ENCODE results near the gene APOL1.
"Not testable (repeated sequence)": the region's sequence is repeated elsewhere in the genome, so short reads cannot be mapped to it uniquely, and the experiment has no call there.

Gene APOL1

GRCh38 chr22:36263886-36264664, 11.1 kb downstream of the APOL1 start:
- not testable (repeated sequence) for FAIRE-seq; DNase-seq (ENCODE audit: low spot score)

- DNase-seq (ENCODE audit: low spot score), result no peak
- no peak for FAIRE-seq
Observed at GRCh38 chr22:36267058-36267457, 14.1 kb downstream of the APOL1 start.

GRCh38 chr22:36267896-36268485, 15.1 kb downstream of the APOL1 start:
- FAIRE-seq, result no peak
- DNase-seq (ENCODE audit: low spot score), result no peak

DNA sequence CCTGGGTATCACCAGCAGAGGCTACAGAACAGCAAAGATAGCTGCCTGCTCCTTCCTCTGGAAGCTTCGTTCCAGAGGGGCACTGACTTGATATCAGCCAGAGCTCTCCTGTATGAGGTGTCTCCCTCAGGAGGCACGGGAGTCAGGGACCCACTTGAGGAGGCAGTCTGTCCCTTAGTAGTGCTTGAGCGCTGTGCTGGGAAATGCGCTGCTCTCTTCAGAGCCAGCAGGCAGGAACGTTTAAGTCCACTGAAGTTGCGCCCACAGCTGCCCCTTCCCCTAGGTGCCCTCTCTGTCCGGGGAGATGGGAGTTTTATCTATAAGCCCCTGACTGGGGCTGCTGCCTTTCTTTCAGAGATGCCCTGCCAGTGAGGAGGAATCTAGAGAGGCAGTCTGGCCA, 18.3 kb downstream of the APOL1 start:
- not testable (repeated sequence) for FAIRE-seq; DNase-seq (ENCODE audit: low spot score)

- not testable (repeated sequence) for FAIRE-seq; DNase-seq (ENCODE audit: low spot score)
Observed at GRCh38 chr22:36271951-36272350, 19.0 kb downstream of the APOL1 start.

- DNase-seq (ENCODE audit: low spot score) (no peak), FAIRE-seq (no peak)
Observed at GRCh38 chr22:36274531-36274930, 21.6 kb downstream of the APOL1 start.

DNA sequence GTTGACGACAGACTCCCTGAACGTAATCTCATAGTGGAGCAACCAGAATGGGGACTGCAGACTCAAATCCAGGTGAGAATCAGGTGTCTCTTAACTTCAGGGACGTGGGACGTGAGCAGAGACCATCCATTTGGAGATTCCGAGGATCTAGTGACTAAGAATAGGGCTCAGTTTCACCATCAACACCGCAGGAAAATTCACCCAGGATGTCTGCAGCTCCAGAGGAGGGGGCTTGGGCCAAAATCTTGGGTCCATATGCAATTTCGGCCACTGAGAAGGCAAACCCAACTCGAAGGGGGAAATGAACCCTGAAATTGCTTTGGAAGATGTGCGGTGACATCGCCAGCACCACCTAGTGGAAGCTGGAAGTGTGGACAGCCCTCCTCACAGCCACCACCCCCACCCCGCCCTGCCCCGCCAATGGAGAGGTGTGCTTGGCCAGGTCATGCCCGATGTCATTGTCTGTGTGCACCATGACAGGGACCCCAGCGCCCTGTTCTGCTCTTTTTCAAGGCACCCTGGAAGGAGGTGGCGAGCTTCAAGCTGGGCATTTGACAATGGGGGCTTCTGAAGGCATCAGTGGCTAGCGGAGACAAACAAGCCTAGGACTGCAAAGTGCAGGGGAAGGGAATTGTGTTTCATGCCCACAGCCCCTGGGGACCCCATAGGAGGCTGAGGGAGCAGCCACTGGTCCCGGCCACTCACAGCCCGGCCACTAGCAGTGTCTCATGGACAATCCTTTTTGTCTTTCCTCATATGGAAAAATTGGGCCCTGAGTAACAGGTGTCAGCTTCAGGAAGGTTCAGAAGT, 24.8 kb downstream of the APOL1 start:
- FAIRE-seq (no peak), DNase-seq (ENCODE audit: low spot score) (peak; percentile 54)

DNA sequence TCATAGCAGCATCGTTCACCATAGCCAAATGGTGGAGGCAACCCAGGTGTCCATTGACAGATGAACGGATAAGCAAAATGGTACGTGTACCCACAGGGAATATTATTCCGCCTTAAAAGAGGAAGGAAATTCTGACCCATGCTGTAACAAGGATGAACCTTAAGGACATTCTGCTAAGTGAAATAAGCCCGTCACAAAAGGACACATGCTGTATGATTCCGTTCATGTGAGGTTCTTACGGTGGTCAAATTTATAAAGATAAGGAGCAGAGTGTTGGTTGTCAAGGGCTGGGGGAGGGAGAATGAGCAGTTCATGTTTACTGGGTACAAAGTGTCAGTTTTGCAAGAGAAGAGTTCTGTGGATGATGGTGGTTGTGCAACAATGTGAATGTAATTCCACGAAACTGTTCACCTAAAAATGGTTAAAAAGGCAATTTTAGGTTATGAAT, 26.3 kb downstream of the APOL1 start:
- DNase-seq (ENCODE audit: low spot score) (no peak), FAIRE-seq (no peak)

DNA sequence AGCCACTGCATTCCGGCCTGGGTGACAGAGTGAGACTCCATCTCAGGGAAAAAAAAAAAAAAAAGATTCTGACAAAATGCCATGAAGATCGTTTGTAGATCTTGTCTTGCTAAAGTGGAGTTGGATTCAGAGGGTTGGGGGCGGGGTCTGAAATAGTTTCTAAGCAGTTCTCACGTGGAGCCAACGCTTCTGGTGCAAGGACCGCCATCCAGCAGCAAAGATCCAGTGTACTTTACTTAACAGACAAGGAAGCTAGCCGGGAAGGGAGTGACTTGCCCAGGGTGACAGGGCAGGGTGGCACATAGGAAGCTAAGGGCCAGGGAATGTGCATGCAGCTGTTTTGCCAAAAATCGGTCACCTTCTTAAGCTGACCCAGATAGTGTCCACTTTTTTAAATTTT, 27.4 kb downstream of the APOL1 start:
- no peak for FAIRE-seq
- DNase-seq (ENCODE audit: low spot score), result no peak

- DNase-seq (ENCODE audit: low spot score), result no peak
- no peak for FAIRE-seq
Observed at GRCh38 chr22:36281781-36282327, 28.9 kb downstream of the APOL1 start.

DNA sequence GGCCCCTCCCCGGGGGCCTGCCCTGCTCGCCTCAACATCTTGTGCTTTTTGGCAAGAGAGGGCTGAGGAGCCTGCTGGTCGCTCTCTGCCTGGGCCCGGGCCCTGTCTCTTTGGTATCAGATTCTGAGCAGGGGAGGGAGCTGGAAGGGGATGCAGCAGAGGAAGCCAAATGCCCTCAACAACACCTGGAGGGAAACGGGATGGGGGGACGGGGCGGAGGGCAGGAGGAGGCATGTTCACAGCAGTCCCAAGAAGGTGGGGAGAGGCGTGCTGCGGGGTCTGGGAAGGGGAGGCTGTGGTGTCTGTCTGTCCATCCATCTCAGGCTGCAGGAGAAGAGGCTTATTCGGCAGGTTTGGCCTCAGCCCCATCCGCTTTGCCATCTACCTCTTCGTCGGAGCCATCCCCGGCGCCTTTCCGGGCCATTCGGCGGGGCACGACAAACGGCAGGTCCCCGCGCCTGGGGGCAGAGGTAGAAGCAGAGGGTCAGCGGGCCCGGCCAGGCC, 29.4 kb downstream of the APOL1 start:
- DNase-seq (ENCODE audit: low spot score), result no peak
- FAIRE-seq, result no peak

- DNase-seq (ENCODE audit: low spot score) (no peak), FAIRE-seq (no peak)
Observed at GRCh38 chr22:36284171-36284571, 31.2 kb downstream of the APOL1 start.

- no peak for FAIRE-seq
Observed at GRCh38 chr22:36285017-36285416, 32.1 kb downstream of the APOL1 start.

GRCh38 chr22:36285545-36285944, 32.6 kb downstream of the APOL1 start:
- DNase-seq (ENCODE audit: low spot score) (no peak), FAIRE-seq (no peak)

More at GRCh38 chr22:36285017-36285416, 32.1 kb downstream of the APOL1 start:
- no peak for DNase-seq (ENCODE audit: low spot score)

DNA sequence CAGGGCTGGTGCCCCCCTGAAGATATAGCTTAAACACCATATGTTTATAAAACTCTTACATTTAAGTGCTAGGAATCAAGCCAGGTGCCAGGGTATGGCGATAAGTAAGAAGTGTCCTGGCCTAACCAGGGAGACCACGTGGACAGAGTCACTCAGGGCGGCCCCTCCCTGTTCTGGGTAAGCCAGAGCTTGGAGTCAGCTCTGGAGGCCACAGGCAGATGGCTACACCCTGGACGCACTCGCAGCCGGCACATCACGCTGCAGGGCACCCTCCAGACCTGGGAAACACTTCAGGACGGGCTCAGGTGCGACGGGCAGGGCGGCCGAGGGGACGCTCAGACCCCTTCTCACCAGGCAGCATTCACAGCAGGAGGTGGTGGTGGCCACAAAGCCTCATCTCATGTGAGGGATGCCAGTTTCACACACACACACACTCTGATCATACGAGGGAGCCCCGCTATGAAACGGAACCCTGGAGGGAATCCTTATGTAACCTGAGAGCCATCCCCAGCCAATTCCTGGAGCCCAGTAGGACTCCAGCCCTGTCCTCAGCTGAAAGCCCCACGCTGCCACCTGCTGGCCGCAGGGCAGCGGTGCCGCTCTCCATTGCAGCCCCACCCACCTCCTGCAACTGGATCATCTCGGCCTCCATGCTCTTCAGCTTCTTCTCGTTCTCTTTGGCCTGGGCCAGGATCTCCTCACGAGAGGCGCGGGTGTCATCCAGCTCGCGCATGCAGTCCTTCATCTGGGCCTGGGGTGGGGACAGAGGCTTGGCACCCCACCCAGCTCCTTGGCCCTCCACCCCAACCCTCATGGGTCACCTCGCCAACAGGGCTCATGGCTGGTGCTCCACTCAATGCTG, 33.4 kb downstream of the APOL1 start:
- FAIRE-seq (no peak), DNase-seq (ENCODE audit: low spot score) (peak; percentile 56)

DNA sequence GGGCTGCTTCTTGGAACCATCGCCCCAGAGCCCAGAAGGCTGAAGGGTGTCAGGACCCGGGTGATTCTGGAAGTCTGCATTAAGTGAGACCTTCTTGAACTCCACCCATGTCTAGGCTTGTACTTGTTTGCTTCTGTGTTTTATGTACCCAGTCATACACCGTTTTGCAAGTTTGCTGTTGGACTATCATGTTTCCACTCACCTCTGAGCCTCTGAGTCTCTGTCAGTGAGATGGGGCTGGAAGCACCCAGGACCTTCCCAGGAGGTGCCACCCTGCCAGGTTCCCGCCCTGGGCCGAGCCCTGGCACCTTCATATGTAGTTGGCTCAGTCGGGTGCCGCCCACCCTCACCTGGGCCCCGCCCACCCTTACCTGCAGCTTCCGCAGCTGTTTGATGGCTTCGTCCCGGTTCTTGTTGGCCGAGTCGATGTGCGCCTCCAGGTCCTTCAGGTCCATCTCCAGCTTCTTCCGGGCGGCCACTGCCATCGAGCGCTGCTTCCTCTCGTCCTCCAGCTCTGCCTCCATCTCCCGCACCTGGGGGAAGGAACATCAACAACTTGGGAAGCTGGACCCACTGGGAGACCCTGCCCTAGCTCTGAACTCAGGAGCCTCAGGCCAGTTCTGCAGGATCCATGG, 35.1 kb downstream of the APOL1 start:
- FAIRE-seq, result no peak
- no peak for DNase-seq (ENCODE audit: low spot score)

DNA sequence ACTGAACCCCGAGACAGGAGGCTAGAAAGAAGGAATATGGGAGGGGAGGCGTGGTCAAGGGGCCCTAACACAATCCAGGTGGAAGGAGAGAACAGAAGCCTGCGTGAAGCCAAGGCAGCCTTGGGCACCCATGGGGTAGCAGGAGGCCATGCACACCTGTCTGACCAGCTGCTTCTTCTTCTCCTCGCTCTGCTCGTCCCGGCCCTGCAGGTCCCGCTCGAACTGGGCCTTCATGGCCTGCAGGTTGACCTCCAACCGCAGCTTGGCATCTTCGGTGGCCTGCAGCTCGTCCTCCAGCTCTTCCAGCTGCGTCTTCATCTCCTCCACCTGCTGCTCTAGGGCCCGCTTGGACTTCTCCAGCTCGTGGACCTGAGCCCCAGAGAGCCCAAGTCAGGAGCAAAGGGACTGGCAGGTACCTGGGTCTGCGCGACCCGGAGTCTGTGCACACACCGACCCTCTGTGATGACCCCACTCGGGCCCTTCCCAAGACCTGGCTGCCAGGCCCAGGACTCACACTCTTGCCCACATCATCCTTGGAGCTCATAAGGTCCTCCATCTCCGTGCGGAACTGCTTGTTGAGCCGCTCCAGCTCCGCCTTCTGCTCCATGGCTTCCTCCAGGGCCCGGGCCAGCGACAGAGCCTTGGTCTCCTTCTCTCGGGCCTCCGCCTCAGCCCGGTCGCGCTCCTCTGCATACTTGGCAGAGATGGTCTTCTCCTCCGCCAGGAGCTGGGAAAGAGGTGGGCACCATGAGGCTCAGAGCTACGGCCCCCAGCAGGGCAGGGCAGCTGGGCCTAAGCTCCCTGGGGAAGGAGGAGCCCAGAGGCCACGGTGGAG, 35.9 kb downstream of the APOL1 start:
- DNase-seq (ENCODE audit: low spot score), result no peak
- FAIRE-seq, result no peak

DNA sequence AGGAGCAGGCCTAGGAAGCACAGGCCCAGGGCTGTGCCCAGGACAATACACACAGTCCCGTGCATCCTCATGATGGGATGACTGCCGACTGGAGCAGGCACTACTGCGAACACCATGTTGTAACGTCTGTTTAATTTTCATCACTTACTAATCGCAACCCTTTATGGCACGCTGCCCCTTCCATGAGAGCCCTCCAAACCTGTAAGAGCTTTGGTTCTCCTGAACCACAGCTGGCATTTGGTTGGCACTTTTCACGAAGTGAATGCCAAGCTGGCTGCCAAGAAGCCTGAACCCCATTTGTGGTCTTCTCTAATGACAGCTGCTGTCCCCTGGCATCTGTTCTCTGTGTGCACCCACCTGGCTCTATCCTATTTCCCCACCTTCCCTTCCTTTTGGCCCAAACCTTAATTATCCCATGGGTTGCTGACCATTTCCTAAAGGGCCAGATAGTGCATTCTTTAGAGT, 36.5 kb downstream of the APOL1 start:
- no peak for FAIRE-seq

GRCh38 chr22:36289948-36290371, 37.0 kb downstream of the APOL1 start:
- not testable (repeated sequence) for FAIRE-seq; DNase-seq (ENCODE audit: low spot score)

More for the DNA sequence above, 36.5 kb downstream of the APOL1 start:
- DNase-seq (ENCODE audit: low spot score), result no peak
